HTERT RPE-1 (cell line): Measurements from ENCODE around the gene GNAL.
"Not testable (repeated sequence)": the region's sequence is repeated elsewhere in the genome, so short reads cannot be mapped to it uniquely, and the experiment has no call there.

Experiments used
- in situ Hi-C: fragments of 300-500 bp; cut with MboI; formaldehyde crosslinking; loops from 4 replicates; pipeline ENCODE4 v1.14.3; 2020; ENCODE audit warnings: low sequenced_read_pairs

Gene GNAL

GRCh38 chr18:11688972-11689668 lies at the start of gene GNAL:
Gene GNAL, plus strand, starts transcription at chr18:11689264. Its CDS starts 300 bp downstream, at chr18:11689564.
- in situ Hi-C loops = no loop called here

GRCh38 chr18:11647310-11647709 lies 41.8 kb upstream of the GNAL start:
- in situ Hi-C loops = not testable (repeated sequence)

GRCh38 chr18:11647804-11648203 lies 41.3 kb upstream of the GNAL start:
- in situ Hi-C loops = not testable (repeated sequence)

GRCh38 chr18:11649839-11650238 lies 39.2 kb upstream of the GNAL start:
- in situ Hi-C loops = no loop called here

- in situ Hi-C loops = no loop called here
Measured at GRCh38 chr18:11651899-11652298, 37.2 kb upstream of the GNAL start.

GRCh38 chr18:11653521-11653920 lies 35.5 kb upstream of the GNAL start:
- in situ Hi-C loops = no loop called here

- in situ Hi-C loops = no loop called here
Measured at GRCh38 chr18:11654736-11655605, 34.1 kb upstream of the GNAL start.

- in situ Hi-C loops = no loop called here
Measured at GRCh38 chr18:11655606-11655932, 33.5 kb upstream of the GNAL start.

- in situ Hi-C loops = no loop called here
Measured at GRCh38 chr18:11657152-11657551, 31.9 kb upstream of the GNAL start.

GRCh38 chr18:11657554-11657953 lies 31.5 kb upstream of the GNAL start:
- in situ Hi-C loops = no loop called here

- in situ Hi-C loops = no loop called here
Measured at GRCh38 chr18:11658019-11658418, 31.0 kb upstream of the GNAL start.

GRCh38 chr18:11658989-11659388 lies 30.1 kb upstream of the GNAL start:
- in situ Hi-C loops = no loop called here

GRCh38 chr18:11660691-11661090 lies 28.4 kb upstream of the GNAL start:
- in situ Hi-C loops = no loop called here

- in situ Hi-C loops = no loop called here
Measured at GRCh38 chr18:11661430-11661829, 27.6 kb upstream of the GNAL start.

GRCh38 chr18:11663439-11664029 lies 25.5 kb upstream of the GNAL start:
- in situ Hi-C loops = no loop called here

- in situ Hi-C loops = no loop called here
Measured at GRCh38 chr18:11664286-11664685, 24.8 kb upstream of the GNAL start.

GRCh38 chr18:11665146-11665545 lies 23.9 kb upstream of the GNAL start:
- in situ Hi-C loops = no loop called here

- in situ Hi-C loops = no loop called here
Measured at GRCh38 chr18:11665587-11665986, 23.5 kb upstream of the GNAL start.

GRCh38 chr18:11666176-11666575 lies 22.9 kb upstream of the GNAL start:
- in situ Hi-C loops = no loop called here

GRCh38 chr18:11666831-11667230 lies 22.2 kb upstream of the GNAL start:
- in situ Hi-C loops = no loop called here

GRCh38 chr18:11667578-11667977 lies 21.5 kb upstream of the GNAL start:
- in situ Hi-C loops = no loop called here
